RPMI8226 (cell line): Measurements from ENCODE around the gene NEU4.

Experiments used
- DNase-seq: peaks from one replicate; pipeline ENCODE4 v3.0.0-alpha.2; 2015

The NEU4 gene

DNA sequence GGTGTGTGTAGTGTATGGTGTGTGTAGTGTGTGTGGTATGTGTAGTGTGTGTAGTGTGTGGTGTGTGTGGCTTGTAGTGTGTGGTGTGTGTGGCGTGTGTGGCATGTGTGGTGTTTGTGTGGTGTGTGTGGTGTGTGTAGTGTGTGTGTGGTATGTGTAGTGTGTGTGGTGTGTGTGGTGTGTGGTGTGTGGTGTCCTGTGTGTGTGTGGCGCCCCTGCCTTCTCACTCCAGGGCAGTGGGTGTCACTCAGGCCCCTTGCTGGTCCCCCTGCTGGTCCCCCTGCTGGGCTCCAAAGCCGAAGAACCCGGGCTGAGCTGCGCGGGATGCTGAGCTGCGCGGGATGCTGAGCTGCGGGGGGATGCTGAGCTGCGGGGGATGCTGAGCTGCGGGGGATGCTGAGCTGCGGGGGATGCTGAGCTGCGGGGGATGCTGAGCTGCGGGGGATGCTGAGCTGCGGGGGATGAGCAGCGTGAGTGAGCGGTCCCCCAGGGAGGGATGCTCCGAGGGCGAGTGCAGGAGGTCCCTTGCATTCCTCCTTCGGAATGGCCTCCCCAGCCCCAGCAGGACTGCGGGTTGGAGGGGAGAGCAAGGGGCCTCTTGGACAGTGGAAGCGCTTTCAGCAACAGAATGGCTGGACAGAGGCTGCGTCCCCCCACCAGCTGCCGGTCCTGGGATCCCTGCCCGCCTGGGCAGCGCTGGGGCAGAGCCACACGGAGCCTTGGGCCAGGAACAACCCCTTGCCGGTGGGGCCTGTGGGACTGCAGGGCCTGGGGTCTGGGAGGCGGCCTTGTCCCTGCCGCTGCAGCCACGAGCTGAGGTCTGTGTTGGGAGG lies 57.2 kb downstream of the NEU4 start:
- peak; percentile 43 for DNase-seq
